Measurements from ENCODE around the gene KRT82.
"Not testable (repeated sequence)": the region's sequence is repeated elsewhere in the genome, so short reads cannot be mapped to it uniquely, and the experiment has no call there.

The KRT82 gene

DNA sequence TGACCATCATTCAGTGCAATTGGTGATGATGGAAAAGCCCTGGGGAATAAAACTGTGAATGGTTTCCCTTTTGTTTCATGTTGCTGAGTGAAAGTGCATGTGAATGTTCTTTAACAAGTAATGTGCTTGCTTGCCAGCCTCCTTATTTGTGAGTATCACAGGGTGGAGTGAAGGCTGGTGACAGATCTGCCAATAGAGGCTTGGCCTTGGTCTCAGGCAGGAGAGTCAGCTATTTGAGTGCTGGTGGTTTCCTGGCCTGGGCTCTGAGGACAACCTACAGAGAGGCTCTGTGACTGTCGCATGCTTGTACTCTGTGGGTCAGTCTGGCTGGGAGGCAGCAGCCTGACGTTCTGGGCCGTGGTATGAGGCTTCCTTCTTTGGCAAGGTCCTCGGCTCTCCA is 59.5 kb downstream of the KRT82 start:
- Mint-ChIP-seq H3K36me3 (ENCODE audit: low read depth) (no peaks in the 10 kb centered on the region), H3K4me3 (no peak overlapping the region), H3K9me3 (no peaks in the 10 kb centered on the region), H3K27ac (no peak overlapping the region), H3K27me3 (peaks cover 4% of the 10 kb centered on the region), H3K4me1 (peaks cover 5% of the 10 kb centered on the region)
- ATAC-seq (no peak), DNase-seq (no peak)

DNA sequence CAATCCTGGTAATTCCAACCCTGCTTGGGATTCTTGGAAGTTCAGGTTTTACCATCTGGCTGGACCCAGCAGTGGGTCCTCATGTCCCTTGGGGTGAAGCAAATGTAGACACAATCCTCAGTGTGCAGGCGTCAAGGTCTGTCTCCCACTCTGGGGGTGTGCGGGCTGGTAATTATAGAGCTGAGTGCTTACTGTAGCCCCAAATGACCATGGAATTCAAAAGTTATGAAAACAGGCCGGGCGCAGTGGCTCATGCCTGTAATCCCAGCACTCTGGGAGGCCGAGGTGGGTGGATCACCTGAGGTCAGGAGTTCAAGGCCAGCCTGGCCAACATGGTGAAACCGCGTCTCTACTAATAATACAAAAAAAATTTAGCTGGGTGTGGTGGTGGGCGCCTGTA is 61.1 kb downstream of the KRT82 start:
- not testable (repeated sequence) for ATAC-seq, H3K4me3 Mint-ChIP-seq

DNA sequence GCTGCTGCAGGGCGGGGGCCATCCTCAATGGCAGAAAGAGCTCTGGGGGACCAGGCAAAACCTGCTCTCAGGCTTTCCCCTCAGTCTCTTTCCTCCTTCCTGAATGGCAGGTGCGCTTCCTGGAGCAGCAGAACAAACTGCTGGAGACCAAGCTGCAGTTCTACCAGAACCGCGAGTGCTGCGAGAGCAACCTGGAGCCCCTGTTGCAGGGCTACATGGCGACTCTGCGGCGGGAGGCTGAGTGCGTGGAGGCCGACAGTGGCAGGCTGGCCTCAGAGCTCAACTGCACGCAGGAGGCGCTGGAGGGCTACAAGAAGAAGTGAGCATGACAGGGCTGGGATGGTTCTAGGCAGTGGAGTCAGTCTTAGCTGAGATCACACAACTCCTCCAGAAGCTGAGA is 62.0 kb downstream of the KRT82 start:
- no peak for ATAC-seq
- no peaks in the 10 kb centered on the region for H3K9me3 Mint-ChIP-seq

More for the DNA sequence above, 61.1 kb downstream of the KRT82 start:
- not testable (repeated sequence) for H3K36me3 Mint-ChIP-seq (ENCODE audit: low read depth); H3K27me3 Mint-ChIP-seq; DNase-seq; H3K9me3 Mint-ChIP-seq; H3K4me1 Mint-ChIP-seq; H3K27ac Mint-ChIP-seq

More for the DNA sequence above, 62.0 kb downstream of the KRT82 start:
- H3K27me3 Mint-ChIP-seq: no peaks in the 10 kb centered on the region
- H3K36me3 Mint-ChIP-seq (ENCODE audit: low read depth): no peaks in the 10 kb centered on the region
- DNase-seq: no peak
- H3K4me1 Mint-ChIP-seq: no peaks in the 10 kb centered on the region
- no peak overlapping the region for H3K27ac Mint-ChIP-seq
- no peak overlapping the region for H3K4me3 Mint-ChIP-seq
